CD14-positive monocyte (primary cell): ENCODE measurements around the gene ETDA. TPM values are rescaled to one million over a fixed set of nuclear protein-coding genes. Genes with fewer than 3 reads are reported as not detected.

Source experiments
- DNase-seq, 3 donors: peaks; one replicate each; pipeline ENCODE4 v3.0.0-alpha.2; 2011 to 2022
- H2AFZ ChIP-seq: 2 replicates; pipeline ENCODE4 v1.6.0; 2012; ENCODE audit warnings: mild to moderate bottlenecking, low read depth, low read length, inconsistent platforms; ENCODE audit not compliant: insufficient read depth, poor library complexity, severe bottlenecking
- H3K27ac ChIP-seq, 2 donors: 1 replicate in 1 of 2; 2 replicates in 1 of 2; pipeline ENCODE4 v1.5.1; 2012 to 2013; ENCODE audit warnings: low read length in 2 of 2, control low read depth in 1 of 2, inconsistent platforms in 1 of 2, low read depth in 1 of 2, mild to moderate bottlenecking in 1 of 2
- H3K27me3 ChIP-seq, 2 donors: one replicate each; pipeline versions ENCODE4 v1.6.0 to v1.6.1; 2011 to 2013; ENCODE audit warnings: low read length in 2 of 2; ENCODE audit not compliant: control insufficient read depth in 2 of 2, insufficient read depth in 2 of 2
- H3K36me3 ChIP-seq, 2 donors: replicated peaks in 1 of 2; 1 replicate in 1 of 2; 2 replicates in 1 of 2; pipeline versions ENCODE4 v1.5.1 to v1.6.1; 2012 to 2013; ENCODE audit warnings: low read length in 2 of 2, control low read depth in 1 of 2, inconsistent platforms in 1 of 2, mild to moderate bottlenecking in 1 of 2; ENCODE audit not compliant: insufficient read depth in 2 of 2, control insufficient read depth in 1 of 2
- H3K4me1 ChIP-seq, 2 donors: 1 replicate in 1 of 2; 2 replicates in 1 of 2; pipeline versions ENCODE4 v1.5.1 to v1.6.1; 2012 to 2013; ENCODE audit warnings: low read length in 2 of 2, control low read depth in 1 of 2, inconsistent platforms in 1 of 2, mild to moderate bottlenecking in 1 of 2, moderate library complexity in 1 of 2; ENCODE audit not compliant: insufficient read depth in 2 of 2, control insufficient read depth in 1 of 2
- H3K4me2 ChIP-seq: replicated peaks from 2 replicates; pipeline ENCODE3; 2012; ENCODE audit warnings: low read length, moderate library complexity, mild to moderate bottlenecking; ENCODE audit not compliant: poor library complexity, severe bottlenecking; ENCODE audit errors: extremely low read depth
- H3K4me3 ChIP-seq, 3 experiments: fragments of 200-600 bp in 1 of 3; sonication (generic) in 1 of 3; replicated peaks in 1 of 3; 1 replicate in 2 of 3; 2 replicates in 1 of 3; pipeline ENCODE4 v1.5.1; 2011 to 2013; ENCODE audit warnings: low read length in 3 of 3, mild to moderate bottlenecking in 3 of 3, control low read depth in 2 of 3, low read depth in 2 of 3, inconsistent platforms in 1 of 3, moderate library complexity in 1 of 3
- H3K79me2 ChIP-seq: 2 replicates; pipeline ENCODE4 v1.6.0; 2012; ENCODE audit warnings: mild to moderate bottlenecking, control low read depth, inconsistent platforms, low read length, moderate library complexity; ENCODE audit not compliant: insufficient read depth
- H3K9ac ChIP-seq: 2 replicates; pipeline ENCODE4 v1.6.0; 2017; ENCODE audit warnings: low read length, mild to moderate bottlenecking; ENCODE audit not compliant: insufficient read depth, poor library complexity, severe bottlenecking
- H3K9me3 ChIP-seq, 2 donors: replicated peaks in 1 of 2; 1 replicate in 1 of 2; 2 replicates in 1 of 2; pipeline versions ENCODE4 v1.5.1 to v1.6.1; 2012 to 2013; ENCODE audit warnings: low read length in 2 of 2, control low read depth in 1 of 2; ENCODE audit not compliant: control insufficient read depth in 1 of 2, insufficient read depth in 1 of 2
- H4K20me1 ChIP-seq: 2 replicates; pipeline ENCODE4 v1.6.0; 2012; ENCODE audit warnings: mild to moderate bottlenecking, low read length, control low read depth, moderate library complexity; ENCODE audit not compliant: insufficient read depth
- H3K27ac Mint-ChIP-seq, 7 donors: one replicate each; pipeline ENCODE4 v1.8.0; 2020; ENCODE audit warnings: mild to moderate bottlenecking in 7 of 7, mixed read lengths in 7 of 7, moderate library complexity in 6 of 7, inconsistent platforms in 2 of 7
- H3K27me3 Mint-ChIP-seq, 3 donors: one replicate each; pipeline ENCODE4 v1.8.0; 2021 to 2022; ENCODE audit warnings: low read depth in 3 of 3, mild to moderate bottlenecking in 3 of 3, mixed read lengths in 3 of 3, moderate library complexity in 3 of 3, inconsistent platforms in 1 of 3
- H3K36me3 Mint-ChIP-seq, 2 donors: one replicate each; pipeline ENCODE4 v1.8.0; 2020; ENCODE audit warnings: mixed read lengths in 2 of 2, inconsistent platforms in 1 of 2, mild to moderate bottlenecking in 1 of 2
- H3K4me1 Mint-ChIP-seq: one replicate; pipeline ENCODE4 v1.8.0; 2020; ENCODE audit warnings: mild to moderate bottlenecking, mixed read lengths
- H3K4me3 Mint-ChIP-seq, 2 donors: one replicate each; pipeline ENCODE4 v1.8.0; 2020; ENCODE audit warnings: mild to moderate bottlenecking in 2 of 2, mixed read lengths in 2 of 2, moderate library complexity in 1 of 2
- H3K9me3 Mint-ChIP-seq, 7 donors: one replicate each; pipeline ENCODE4 v1.8.0; 2020 to 2022; ENCODE audit warnings: mixed read lengths in 7 of 7, mild to moderate bottlenecking in 6 of 7, moderate library complexity in 6 of 7, inconsistent platforms in 2 of 7
- CTCF ChIP-seq: fragments of 200-600 bp; IDR thresholded peaks from one replicate; pipeline ENCODE4 v1.8.0; 2022; ENCODE audit warnings: antibody characterized with exemption, mild to moderate bottlenecking
- WGBS: methylation state at CpG from one replicate; pipeline ENCODE4 v1.1.5; 2013; ENCODE audit warnings: missing lambda C conversion rate; ENCODE audit not compliant: insufficient coverage; 5-methylcytosine and 5-hydroxymethylcytosine counted together
- intact Hi-C, 2 donors: fragments of 100-400 bp; cut with micrococcal nuclease; formaldehyde crosslinking; loops; one replicate each; pipeline versions ENCODE4 v1.15.0 to v1.15.1; 2023
- polyA plus RNA-seq, 3 donors: library from polyadenylated mRNA; depleted of rRNA in 1 of 3; unstranded in 2 of 3; stranded (reverse) in 1 of 3; fragments of 300-500 nt in 2 of 3; fragments of >200 nt in 1 of 3; fragmentation: Illumina TruSeq in 2 of 3; gene quantifications; 1 replicate in 2 of 3; 2 replicates in 1 of 3; pipeline ENCODE4 v1.2.3, GENCODE V29; 2012 to 2021

Gene ETDA
- polyA plus RNA-seq, 3 donors, result not detected

- H4K20me1 ChIP-seq, result no peaks in the 10 kb centered on the region
- H3K9me3 Mint-ChIP-seq, result peaks cover 5 to 18% (median 10%) of the 10 kb centered on the region in 7 donors
- no peak for TF ChIP-seq CTCF
- no peak for DNase-seq
- H3K4me2 ChIP-seq, result no peak overlapping the region
- H3K36me3 Mint-ChIP-seq, result no peaks in the 10 kb centered on the region
- H3K36me3 ChIP-seq, result no peaks in the 10 kb centered on the region
- H3K9me3 ChIP-seq, result peaks cover 0 to 6% of the 10 kb centered on the region in 2 donors
- no peak overlapping the region for H3K9ac ChIP-seq
- H3K27me3 Mint-ChIP-seq, result peaks cover 0 to 3% (median 2%) of the 10 kb centered on the region in 3 donors
- H3K27me3 ChIP-seq, result no peaks in the 10 kb centered on the region
- H2AFZ ChIP-seq, result no peak overlapping the region
- no peak overlapping the region for H3K4me3 Mint-ChIP-seq
- no CpG with 5 or more reads among the region's 5 CpGs for WGBS
- no peak overlapping the region for H3K27ac ChIP-seq
- intact Hi-C loops, result no loop called here
- H3K4me1 Mint-ChIP-seq, result no peaks in the 10 kb centered on the region
- no peaks in the 10 kb centered on the region for H3K79me2 ChIP-seq
- no peaks in the 10 kb centered on the region for H3K4me1 ChIP-seq
- no peak overlapping the region for H3K4me3 ChIP-seq
- no peak overlapping the region for H3K27ac Mint-ChIP-seq
Measured at GRCh38 chrX:135273162-135273561, 21.3 kb downstream of the ETDA start.

- no peak overlapping the region for H2AFZ ChIP-seq
- no peaks in the 10 kb centered on the region for H3K27me3 ChIP-seq
- no peak overlapping the region for H3K9ac ChIP-seq
- H3K9me3 ChIP-seq, result no peaks in the 10 kb centered on the region
- no peaks in the 10 kb centered on the region for H4K20me1 ChIP-seq
- H3K27me3 Mint-ChIP-seq, result peaks cover 2 to 6% (median 2%) of the 10 kb centered on the region in 3 donors
- H3K27ac Mint-ChIP-seq, result no peak overlapping the region
- no peak overlapping the region for H3K27ac ChIP-seq
- H3K4me3 ChIP-seq, result no peak overlapping the region
- H3K4me2 ChIP-seq, result no peak overlapping the region
- H3K9me3 Mint-ChIP-seq, result peaks cover 18 to 39% (median 24%) of the 10 kb centered on the region in 7 donors
- no peaks in the 10 kb centered on the region for H3K36me3 Mint-ChIP-seq
- no peaks in the 10 kb centered on the region for H3K4me1 Mint-ChIP-seq
- no peak for TF ChIP-seq CTCF
- H3K36me3 ChIP-seq, result no peaks in the 10 kb centered on the region
- intact Hi-C loops, result no loop called here
- H3K79me2 ChIP-seq, result no peaks in the 10 kb centered on the region
- no peak overlapping the region for H3K4me3 Mint-ChIP-seq
- no peak for DNase-seq
- H3K4me1 ChIP-seq, result no peaks in the 10 kb centered on the region
Measured at GRCh38 chrX:135275973-135276372, 24.1 kb downstream of the ETDA start.
